Measurements from ENCODE around the gene NFAM1. TPM values are rescaled to one million over a fixed set of nuclear protein-coding genes. Genes with fewer than 3 reads are reported as not detected.

The NFAM1 gene
- total RNA-seq, 1 experiment from 2014 or later = 3.8 TPM

- no peak overlapping the region for H3K27ac ChIP-seq (ENCODE audit: low read depth, low read length, poor library complexity, severe bottlenecking)
- no peak for TF ChIP-seq EZH2 (IDR thresholded peaks at IDR 0.05; ENCODE audit: borderline replicate concordance, low read depth, low read length, poor library complexity, severe bottlenecking)
- ChIA-PET CTCF (no interaction called here), POLR2A (ENCODE audit: low non-redundant PET) (no interaction called here)
- H3K9me3 ChIP-seq (ENCODE audit: low read depth, low read length, poor library complexity, severe bottlenecking) = no peaks in the 10 kb centered on the region
- intact Hi-C loops (cut with micrococcal nuclease; ENCODE audit: unreplicated experiment) = no loop called here
- H3K27me3 ChIP-seq (replicated peaks; ENCODE audit: insufficient read depth, low read depth, low read length, poor library complexity) = no peaks in the 10 kb centered on the region
- no TSS peak for BruUV-seq (replicated peaks)
- no peak for DNase-seq (ENCODE audit: low spot score)
- peaks cover 13% of the 10 kb centered on the region for H3K4me1 ChIP-seq (ENCODE audit: insufficient read depth, low read length, poor library complexity, severe bottlenecking)
- no peaks in the 10 kb centered on the region for H3K36me3 ChIP-seq (ENCODE audit: insufficient read depth, low read length, poor library complexity, severe bottlenecking)
- no peak overlapping the region for H3K4me3 ChIP-seq (ENCODE audit: low read depth, low read length, poor library complexity, severe bottlenecking)
Measured at GRCh38 chr22:42412744-42413333, 19.4 kb downstream of the NFAM1 start.

GRCh38 chr22:42410708-42411107 lies 21.5 kb downstream of the NFAM1 start:
- POLR2A ChIA-PET (ENCODE audit: low non-redundant PET) = no interaction called here
- Histone ChIP-seq H3K9me3 (ENCODE audit: low read depth, low read length, poor library complexity, severe bottlenecking) (no peaks in the 10 kb centered on the region), H3K4me1 (ENCODE audit: insufficient read depth, low read length, poor library complexity, severe bottlenecking) (peaks cover 7% of the 10 kb centered on the region), H3K36me3 (ENCODE audit: insufficient read depth, low read length, poor library complexity, severe bottlenecking) (no peaks in the 10 kb centered on the region), H3K27ac (ENCODE audit: low read depth, low read length, poor library complexity, severe bottlenecking) (no peak overlapping the region), H3K4me3 (ENCODE audit: low read depth, low read length, poor library complexity, severe bottlenecking) (no peak overlapping the region), H3K27me3 (replicated peaks; ENCODE audit: insufficient read depth, low read depth, low read length, poor library complexity) (no peaks in the 10 kb centered on the region)
- BruUV-seq (replicated peaks) = no TSS peak
- intact Hi-C loops (cut with micrococcal nuclease; ENCODE audit: unreplicated experiment) = no loop called here
- CTCF ChIA-PET = no interaction called here
- no peak for DNase-seq (ENCODE audit: low spot score)
- TF ChIP-seq CTCF (conservative IDR thresholded peaks at IDR 0.05; ENCODE audit: low read depth, low read length) (no peak), EZH2 (IDR thresholded peaks at IDR 0.05; ENCODE audit: borderline replicate concordance, low read depth, low read length, poor library complexity, severe bottlenecking) (no peak)

GRCh38 chr22:42408810-42409529 lies 23.2 kb downstream of the NFAM1 start:
- H3K27me3 ChIP-seq (replicated peaks; ENCODE audit: insufficient read depth, low read depth, low read length, poor library complexity) = no peaks in the 10 kb centered on the region
- no peak for TF ChIP-seq CTCF (conservative IDR thresholded peaks at IDR 0.05; ENCODE audit: low read depth, low read length)
- no peak for TF ChIP-seq EZH2 (IDR thresholded peaks at IDR 0.05; ENCODE audit: borderline replicate concordance, low read depth, low read length, poor library complexity, severe bottlenecking)
- no peak overlapping the region for H3K27ac ChIP-seq (ENCODE audit: low read depth, low read length, poor library complexity, severe bottlenecking)
- BruUV-seq (replicated peaks) = no TSS peak
- intact Hi-C loops (cut with micrococcal nuclease; ENCODE audit: unreplicated experiment) = no loop called here
- ChIA-PET CTCF (no interaction called here), POLR2A (ENCODE audit: low non-redundant PET) (no interaction called here)
- no peaks in the 10 kb centered on the region for H3K9me3 ChIP-seq (ENCODE audit: low read depth, low read length, poor library complexity, severe bottlenecking)
- peaks cover 7% of the 10 kb centered on the region for H3K4me1 ChIP-seq (ENCODE audit: insufficient read depth, low read length, poor library complexity, severe bottlenecking)
- no peaks in the 10 kb centered on the region for H3K36me3 ChIP-seq (ENCODE audit: insufficient read depth, low read length, poor library complexity, severe bottlenecking)
- no peak for DNase-seq (ENCODE audit: low spot score)
- no peak overlapping the region for H3K4me3 ChIP-seq (ENCODE audit: low read depth, low read length, poor library complexity, severe bottlenecking)

All from A673 (cell line).